Neural progenitor cell (in vitro differentiated cells): ENCODE measurements around the gene RS1. TPM values are rescaled to one million over a fixed set of nuclear protein-coding genes. Genes with fewer than 3 reads are reported as not detected.

Source experiments
- DNase-seq: peaks from one replicate; pipeline ENCODE4 v3.0.0-alpha.2; 2016; ENCODE audit warnings: low spot score
- H2AFZ ChIP-seq: fragments of 200-600 bp; sonication (generic); replicated peaks from 2 replicates; pipeline ENCODE4 v1.6.1; 2016; ENCODE audit warnings: antibody characterized with exemption
- H3F3A ChIP-seq: fragments of 200-600 bp; sonication (generic); 2 replicates; pipeline ENCODE4 v1.6.1; 2016; ENCODE audit warnings: antibody characterized with exemption, low read depth
- H3K27ac ChIP-seq: fragments of 200-600 bp; sonication (generic); 2 replicates; pipeline ENCODE4 v1.5.1; 2016; ENCODE audit warnings: mild to moderate bottlenecking
- H3K27me3 ChIP-seq: fragments of 200-600 bp; sonication (generic); 2 replicates; pipeline ENCODE4 v1.6.1; 2016; ENCODE audit warnings: mild to moderate bottlenecking, moderate library complexity
- H3K36me3 ChIP-seq: fragments of 200-600 bp; sonication (generic); 2 replicates; pipeline ENCODE4 v1.5.1; 2016
- H3K4me1 ChIP-seq: fragments of 200-600 bp; sonication (generic); 2 replicates; pipeline ENCODE4 v1.6.1; 2016; ENCODE audit warnings: mixed run types
- H3K4me2 ChIP-seq: fragments of 200-600 bp; sonication (generic); 2 replicates; pipeline ENCODE4 v1.6.1; 2016
- H3K4me3 ChIP-seq: fragments of 200-600 bp; sonication (generic); 2 replicates; pipeline ENCODE4 v1.5.1; 2016
- H3K79me2 ChIP-seq: fragments of 200-600 bp; sonication (generic); 2 replicates; pipeline ENCODE4 v1.6.1; 2016; ENCODE audit warnings: low read depth
- H3K9ac ChIP-seq: fragments of 200-600 bp; sonication (generic); 2 replicates; pipeline ENCODE4 v1.6.1; 2016
- H3K9me3 ChIP-seq: fragments of 200-600 bp; sonication (generic); 2 replicates; pipeline ENCODE4 v1.5.1; 2016; ENCODE audit warnings: low read depth
- H4K20me1 ChIP-seq: fragments of 200-600 bp; sonication (generic); 2 replicates; pipeline ENCODE4 v1.6.1; 2016; ENCODE audit warnings: low read depth
- H3K27ac Mint-ChIP-seq: 3 replicates; pipeline ENCODE4 v1.8.0; 2021; ENCODE audit warnings: mixed read lengths
- H3K27me3 Mint-ChIP-seq: 2 replicates; pipeline ENCODE4 v1.8.0; 2022; ENCODE audit warnings: low read depth, mild to moderate bottlenecking, inconsistent platforms, moderate library complexity, mixed read lengths; ENCODE audit not compliant: insufficient read depth
- H3K36me3 Mint-ChIP-seq: 3 replicates; pipeline ENCODE4 v1.8.0; 2021; ENCODE audit warnings: mixed read lengths
- H3K4me1 Mint-ChIP-seq: 3 replicates; pipeline ENCODE4 v1.8.0; 2021; ENCODE audit warnings: mixed read lengths
- H3K4me3 Mint-ChIP-seq: 3 replicates; pipeline ENCODE4 v1.8.0; 2021; ENCODE audit warnings: mild to moderate bottlenecking, moderate library complexity, mixed read lengths
- H3K9me3 Mint-ChIP-seq: 3 replicates; pipeline ENCODE4 v1.8.0; 2020; ENCODE audit warnings: mixed read lengths
- EZH2 ChIP-seq: fragments of 200-600 bp; sonication (generic); IDR thresholded peaks from 2 replicates; pipeline ENCODE4 v1.6.1; 2017; ENCODE audit warnings: antibody characterized with exemption, mild to moderate bottlenecking, moderate library complexity
- EZH2phosphoT487 ChIP-seq: fragments of 200-600 bp; sonication (generic); IDR thresholded peaks from 2 replicates; pipeline ENCODE4 v1.6.1; 2017; ENCODE audit warnings: antibody characterized with exemption
- total RNA-seq: library from RNA; depleted of rRNA; stranded (reverse); fragments of >200 nt; gene quantifications from 2 replicates; pipeline ENCODE4 v1.2.3, GENCODE V29; 2015; ENCODE audit warnings: low replicate concordance
- TF ChIP-seq, protein P1 (sequence below): fragments of 200-600 bp; sonication (generic); IDR thresholded peaks from 2 replicates; pipeline ENCODE4 v1.5.1; 2017; ENCODE audit warnings: antibody characterized with exemption, mild to moderate bottlenecking

Gene RS1
- total RNA-seq, 1 donor from 2014 or later = not detected

GRCh38 chrX:18591834-18592233, 80.1 kb downstream of the RS1 start:
- TF ChIP-seq EZH2phosphoT487 (no peak), EZH2 (no peak)
- TF ChIP-seq, protein P1, sequence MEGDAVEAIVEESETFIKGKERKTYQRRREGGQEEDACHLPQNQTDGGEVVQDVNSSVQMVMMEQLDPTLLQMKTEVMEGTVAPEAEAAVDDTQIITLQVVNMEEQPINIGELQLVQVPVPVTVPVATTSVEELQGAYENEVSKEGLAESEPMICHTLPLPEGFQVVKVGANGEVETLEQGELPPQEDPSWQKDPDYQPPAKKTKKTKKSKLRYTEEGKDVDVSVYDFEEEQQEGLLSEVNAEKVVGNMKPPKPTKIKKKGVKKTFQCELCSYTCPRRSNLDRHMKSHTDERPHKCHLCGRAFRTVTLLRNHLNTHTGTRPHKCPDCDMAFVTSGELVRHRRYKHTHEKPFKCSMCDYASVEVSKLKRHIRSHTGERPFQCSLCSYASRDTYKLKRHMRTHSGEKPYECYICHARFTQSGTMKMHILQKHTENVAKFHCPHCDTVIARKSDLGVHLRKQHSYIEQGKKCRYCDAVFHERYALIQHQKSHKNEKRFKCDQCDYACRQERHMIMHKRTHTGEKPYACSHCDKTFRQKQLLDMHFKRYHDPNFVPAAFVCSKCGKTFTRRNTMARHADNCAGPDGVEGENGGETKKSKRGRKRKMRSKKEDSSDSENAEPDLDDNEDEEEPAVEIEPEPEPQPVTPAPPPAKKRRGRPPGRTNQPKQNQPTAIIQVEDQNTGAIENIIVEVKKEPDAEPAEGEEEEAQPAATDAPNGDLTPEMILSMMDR = no peak
- no peak overlapping the region for H3K4me2 ChIP-seq
- H3K27ac ChIP-seq = no peak overlapping the region
- H3K4me3 ChIP-seq = no peak overlapping the region
- H4K20me1 ChIP-seq = no peaks in the 10 kb centered on the region
- no peaks in the 10 kb centered on the region for H3K79me2 ChIP-seq
- no peaks in the 10 kb centered on the region for H3K9me3 ChIP-seq
- H3K36me3 ChIP-seq = no peaks in the 10 kb centered on the region
- H3K27me3 Mint-ChIP-seq = no peaks in the 10 kb centered on the region
- H3K36me3 Mint-ChIP-seq = peaks cover 3% of the 10 kb centered on the region
- no peak for DNase-seq
- H3K4me1 Mint-ChIP-seq = no peaks in the 10 kb centered on the region
- no peak overlapping the region for H2AFZ ChIP-seq
- no peaks in the 10 kb centered on the region for H3F3A ChIP-seq
- no peak overlapping the region for H3K9ac ChIP-seq
- H3K9me3 Mint-ChIP-seq = no peaks in the 10 kb centered on the region
- H3K27ac Mint-ChIP-seq = no peak overlapping the region
- no peaks in the 10 kb centered on the region for H3K27me3 ChIP-seq
- no peaks in the 10 kb centered on the region for H3K4me1 ChIP-seq
- H3K4me3 Mint-ChIP-seq = no peak overlapping the region

Other genes with a start within 250 kb of the RS1 start
- 6.8 and 8.6 TPM in 2 replicates for gene CDKL5, start 246.5 kb downstream of the RS1 start, total RNA-seq
- 0.26 and 0.34 TPM in 2 replicates for gene PPEF1, start 35.5 kb upstream of the RS1 start, total RNA-seq